ENCODE measurements around the gene RNPC3. TPM values are rescaled to one million over a fixed set of nuclear protein-coding genes. Genes with fewer than 3 reads are reported as not detected.

RNPC3 gene
- total RNA-seq, 1 experiment from 2014 or later = 12.2 TPM

DNA sequence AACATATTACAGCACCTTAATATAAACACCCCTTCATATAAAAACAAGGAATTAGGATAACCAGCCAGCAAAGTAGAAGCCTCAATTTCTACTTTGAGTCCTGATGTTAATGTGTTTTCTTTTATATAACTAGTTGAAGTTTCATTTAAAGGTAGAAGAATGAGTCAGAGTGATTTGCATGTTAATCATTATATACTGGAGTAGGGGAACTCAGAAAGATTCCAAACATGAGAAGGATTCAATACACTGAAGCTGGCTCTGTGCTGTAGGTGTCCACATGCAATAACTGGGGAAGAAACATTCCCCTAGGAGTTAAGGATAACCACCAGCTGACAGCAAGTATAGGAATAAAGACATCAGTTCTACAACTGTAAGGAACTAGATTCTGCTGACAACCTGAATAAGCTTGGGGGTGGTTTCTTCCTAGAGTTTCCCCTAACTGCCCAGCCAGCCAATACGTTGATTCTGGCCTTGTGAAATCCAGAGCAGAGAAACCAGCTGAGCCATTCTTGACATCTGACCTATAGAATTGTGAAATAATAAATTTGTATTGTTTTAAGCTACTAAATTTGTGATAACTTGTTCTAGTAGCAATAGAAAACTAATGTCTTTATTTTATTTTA is 33.4 kb upstream of the RNPC3 start:
- H3K4me2 ChIP-seq (ENCODE audit: insufficient read depth, insufficient read length, low read length) = no peak overlapping the region
- no peak overlapping the region for H2AK5ac ChIP-seq (ENCODE audit: insufficient read length, low read length)
- H2AFZ ChIP-seq (ENCODE audit: low read length) = no peak overlapping the region
- H2BK20ac ChIP-seq (ENCODE audit: low read depth, low read length, poor library complexity, severe bottlenecking) = no peak overlapping the region
- H3K23ac ChIP-seq (ENCODE audit: insufficient read length, low read depth, low read length) = no peak overlapping the region
- H3K9ac ChIP-seq (ENCODE audit: extremely low read depth, insufficient read length, low read length) = no peak overlapping the region
- Mint-ChIP-seq H3K4me1 (peaks cover 2 to 3% of the 10 kb centered on the region in 2 experiments; a peak in 1 of 4 replicates), H3K27ac (no peak overlapping the region), H3K27me3 (ENCODE audit: low read depth) (no peaks in the 10 kb centered on the region), H3K4me3 (no peak overlapping the region), H3K36me3 (ENCODE audit: insufficient read depth in 1 of 3, low read depth in 3 of 3) (no peaks in the 10 kb centered on the region), H3K9me3 (no peaks in the 10 kb centered on the region)
- TF ChIP-seq, protein P1, sequence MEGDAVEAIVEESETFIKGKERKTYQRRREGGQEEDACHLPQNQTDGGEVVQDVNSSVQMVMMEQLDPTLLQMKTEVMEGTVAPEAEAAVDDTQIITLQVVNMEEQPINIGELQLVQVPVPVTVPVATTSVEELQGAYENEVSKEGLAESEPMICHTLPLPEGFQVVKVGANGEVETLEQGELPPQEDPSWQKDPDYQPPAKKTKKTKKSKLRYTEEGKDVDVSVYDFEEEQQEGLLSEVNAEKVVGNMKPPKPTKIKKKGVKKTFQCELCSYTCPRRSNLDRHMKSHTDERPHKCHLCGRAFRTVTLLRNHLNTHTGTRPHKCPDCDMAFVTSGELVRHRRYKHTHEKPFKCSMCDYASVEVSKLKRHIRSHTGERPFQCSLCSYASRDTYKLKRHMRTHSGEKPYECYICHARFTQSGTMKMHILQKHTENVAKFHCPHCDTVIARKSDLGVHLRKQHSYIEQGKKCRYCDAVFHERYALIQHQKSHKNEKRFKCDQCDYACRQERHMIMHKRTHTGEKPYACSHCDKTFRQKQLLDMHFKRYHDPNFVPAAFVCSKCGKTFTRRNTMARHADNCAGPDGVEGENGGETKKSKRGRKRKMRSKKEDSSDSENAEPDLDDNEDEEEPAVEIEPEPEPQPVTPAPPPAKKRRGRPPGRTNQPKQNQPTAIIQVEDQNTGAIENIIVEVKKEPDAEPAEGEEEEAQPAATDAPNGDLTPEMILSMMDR (conservative IDR thresholded peaks at IDR 0.05) = no peak
- H3K4me1 ChIP-seq (ENCODE audit: insufficient read depth, low read length) = no peaks in the 10 kb centered on the region
- H4K91ac ChIP-seq (ENCODE audit: insufficient read length, low read depth, low read length) = no peak overlapping the region
- no peak overlapping the region for H3K27ac ChIP-seq (ENCODE audit: insufficient read length, low read depth, low read length)
- no peak overlapping the region for H2BK120ac ChIP-seq (ENCODE audit: low read depth, low read length, poor library complexity, severe bottlenecking)
- H3K18ac ChIP-seq (ENCODE audit: insufficient read length, low read depth, low read length) = no peak overlapping the region
- no peaks in the 10 kb centered on the region for H3K79me2 ChIP-seq (ENCODE audit: insufficient read depth, low read length)
- H3K4ac ChIP-seq (ENCODE audit: low read depth, low read length) = no peak overlapping the region
- no peak overlapping the region for H2BK5ac ChIP-seq (ENCODE audit: insufficient read length, low read length)
- no peaks in the 10 kb centered on the region for H3K23me2 ChIP-seq (ENCODE audit: insufficient read length, low read depth, low read length, poor library complexity, severe bottlenecking)
- H3K27me3 ChIP-seq (ENCODE audit: insufficient read depth, low read length) = no peaks in the 10 kb centered on the region
- no peak overlapping the region for H2BK12ac ChIP-seq (ENCODE audit: insufficient read length, low read depth, low read length)
- H3K79me1 ChIP-seq (ENCODE audit: insufficient read depth, low read depth, low read length, poor library complexity, severe bottlenecking) = no peaks in the 10 kb centered on the region
- H2BK15ac ChIP-seq (ENCODE audit: low read depth, low read length) = no peak overlapping the region
- no peak overlapping the region for H3K14ac ChIP-seq (ENCODE audit: insufficient read depth, low read length)
- no peak overlapping the region for H4K8ac ChIP-seq (replicated peaks; ENCODE audit: insufficient read length, low read depth, low read length)
- WGBS (ENCODE audit: extremely low coverage, insufficient read length, low lambda C conversion rate) = no CpG with 5 or more reads among the region's 1 CpG
- DNase-seq = no peak
- H4K20me1 ChIP-seq (ENCODE audit: control insufficient read depth, insufficient read depth, insufficient read length) = no peaks in the 10 kb centered on the region
- H3K9me3 ChIP-seq (ENCODE audit: control insufficient read depth, low read depth, low read length) = no peaks in the 10 kb centered on the region
- no peak overlapping the region for H4K5ac ChIP-seq (ENCODE audit: insufficient read length, low read depth, low read length)
- no peak overlapping the region for H3T11ph ChIP-seq (ENCODE audit: low read length)
- H3K56ac ChIP-seq (ENCODE audit: insufficient read length, low read depth, low read length) = no peak overlapping the region

Data from H9 (cell line).